ENCODE data around the gene CSGALNACT2.

CSGALNACT2 gene

GRCh38 chr10:43202657-43203447, 64.6 kb downstream of the CSGALNACT2 start:
- DNase-seq (ENCODE audit: low read depth in 2 of 2), result peak in 1 of 2 donors; percentile 29

GRCh38 chr10:43203448-43204041, 65.3 kb downstream of the CSGALNACT2 start:
- DNase-seq (ENCODE audit: low read depth in 2 of 2), result no peak

GRCh38 chr10:43204042-43204942, 66.0 kb downstream of the CSGALNACT2 start:
- DNase-seq (ENCODE audit: low read depth in 2 of 2), result no peak

- DNase-seq (ENCODE audit: low read depth in 2 of 2), result peak; percentile 39 to 47
Measured at GRCh38 chr10:43204943-43205671, 66.9 kb downstream of the CSGALNACT2 start.

GRCh38 chr10:43205681-43206390, 67.6 kb downstream of the CSGALNACT2 start:
- no peak for DNase-seq (ENCODE audit: low read depth in 2 of 2)

GRCh38 chr10:43206391-43207235, 68.4 kb downstream of the CSGALNACT2 start:
- DNase-seq (ENCODE audit: low read depth in 2 of 2), result no peak

GRCh38 chr10:43208147-43209073, 70.2 kb downstream of the CSGALNACT2 start:
- DNase-seq (ENCODE audit: low read depth in 2 of 2), result no peak

GRCh38 chr10:43209074-43209455, 70.8 kb downstream of the CSGALNACT2 start:
- no peak for DNase-seq (ENCODE audit: low read depth in 2 of 2)

- no peak for DNase-seq (ENCODE audit: low read depth in 2 of 2)
Measured at GRCh38 chr10:43209651-43210141, 71.5 kb downstream of the CSGALNACT2 start.

- no peak for DNase-seq (ENCODE audit: low read depth in 2 of 2)
Measured at GRCh38 chr10:43210556-43210955, 72.3 kb downstream of the CSGALNACT2 start.

- no peak for DNase-seq (ENCODE audit: low read depth in 2 of 2)
Measured at GRCh38 chr10:43211030-43211429, 72.8 kb downstream of the CSGALNACT2 start.

GRCh38 chr10:43211431-43212042, 73.3 kb downstream of the CSGALNACT2 start:
- no peak for DNase-seq (ENCODE audit: low read depth in 2 of 2)

- DNase-seq (ENCODE audit: low read depth in 2 of 2), result no peak
Measured at GRCh38 chr10:43212043-43212721, 73.9 kb downstream of the CSGALNACT2 start.

GRCh38 chr10:43214071-43214955, 76.1 kb downstream of the CSGALNACT2 start:
- DNase-seq (ENCODE audit: low read depth in 2 of 2), result no peak

- DNase-seq (ENCODE audit: low read depth in 2 of 2), result no peak
Measured at GRCh38 chr10:43214956-43215561, 76.8 kb downstream of the CSGALNACT2 start.

- DNase-seq (ENCODE audit: low read depth in 2 of 2), result no peak
Measured at GRCh38 chr10:43215758-43216455, 77.7 kb downstream of the CSGALNACT2 start.
